Measurements from ENCODE around the gene CENPU.

The CENPU gene

DNA sequence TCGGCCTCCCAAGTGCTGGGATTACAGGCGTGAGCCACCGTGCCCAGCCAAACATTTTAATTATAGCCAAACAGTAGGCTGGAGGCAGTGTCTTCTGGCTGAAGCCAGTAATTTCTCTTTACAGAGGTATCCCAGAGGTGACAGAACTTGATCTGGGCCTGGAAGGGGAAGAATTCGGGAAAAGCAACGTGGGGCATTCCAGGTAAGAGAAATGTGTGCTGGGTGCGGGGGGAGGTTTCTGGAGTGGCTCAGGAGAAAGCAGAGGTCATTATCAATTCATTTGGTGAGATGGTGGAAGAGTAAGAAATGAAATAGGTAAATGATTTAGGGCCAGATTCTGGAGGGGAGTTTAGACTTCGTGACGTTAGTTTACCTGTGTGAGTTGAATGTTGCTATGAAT is 82.0 kb downstream of the CENPU start:
- TF ChIP-seq YY1 (IDR thresholded peaks at IDR 0.05; ENCODE audit: insufficient read depth, insufficient read length), result no peak
- no peak for TF ChIP-seq SUZ12 (IDR thresholded peaks at IDR 0.05; ENCODE audit: extremely low read depth, insufficient read depth, insufficient read length)
- no peak for TF ChIP-seq ZNF274 (IDR thresholded peaks at IDR 0.05; ENCODE audit: low read depth, low read length)
- H3K27me3 ChIP-seq (ENCODE audit: insufficient read depth, insufficient read length), result no peaks in the 10 kb centered on the region
- peaks cover 1% of the 10 kb centered on the region for H3K36me3 ChIP-seq (ENCODE audit: insufficient read depth, insufficient read length, low read length)
- no peak overlapping the region for H3K4me3 ChIP-seq (ENCODE audit: insufficient read length, low read depth)
- H3K4me1 ChIP-seq (ENCODE audit: insufficient read depth, insufficient read length), result no peaks in the 10 kb centered on the region
- H3K9me3 ChIP-seq (ENCODE audit: insufficient read depth, low read length), result no peaks in the 10 kb centered on the region
- no peak for DNase-seq (ENCODE audit: low read depth, low spot score)
- H3K9ac ChIP-seq (ENCODE audit: insufficient read length, low read depth), result no peak overlapping the region

DNA sequence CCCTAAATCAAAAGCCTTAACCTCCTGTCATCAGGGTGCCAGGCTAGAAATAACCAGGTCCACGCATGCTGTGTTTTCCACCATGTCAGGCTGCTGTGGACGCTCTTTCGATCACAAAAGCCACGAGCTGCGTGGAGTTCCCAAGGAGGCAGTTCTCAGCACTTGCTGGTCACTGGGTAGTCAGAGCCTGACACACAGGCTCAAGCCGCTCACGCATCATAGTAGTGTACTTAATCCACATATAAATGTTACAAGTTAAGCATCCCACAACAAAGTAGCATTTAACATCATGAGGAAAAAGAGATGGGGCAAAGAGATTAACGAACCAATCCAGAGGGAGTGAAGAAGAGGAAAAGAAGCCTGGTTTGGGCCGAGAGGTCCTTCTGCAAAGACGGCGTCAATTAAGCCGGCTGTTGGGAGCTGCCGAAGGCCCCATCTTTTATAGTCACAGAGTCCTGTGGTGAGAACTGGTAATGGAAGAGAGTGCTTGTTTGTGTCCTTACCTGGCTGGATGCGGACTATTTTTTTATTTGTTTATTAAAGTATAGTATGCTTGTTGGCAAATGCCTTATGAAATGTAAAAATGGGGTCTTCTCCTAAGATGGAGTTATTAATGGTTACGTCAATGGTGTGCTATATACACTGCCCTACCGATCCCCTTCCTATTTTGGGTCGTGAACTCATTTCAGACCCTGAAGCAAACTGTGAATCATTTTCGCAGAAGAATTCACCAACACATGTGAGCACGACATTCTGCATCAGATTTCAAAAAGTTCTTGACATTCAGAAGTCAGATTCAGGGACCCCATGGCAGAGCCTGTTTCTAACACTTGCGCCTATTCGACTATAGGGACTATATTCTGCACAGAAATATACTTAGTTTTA is 83.7 kb downstream of the CENPU start:
- H3K9me3 ChIP-seq (ENCODE audit: insufficient read depth, low read length), result no peaks in the 10 kb centered on the region
- H3K27me3 ChIP-seq (ENCODE audit: insufficient read depth, insufficient read length), result no peaks in the 10 kb centered on the region
- H3K4me1 ChIP-seq (ENCODE audit: insufficient read depth, insufficient read length), result no peaks in the 10 kb centered on the region
- TF ChIP-seq YY1 (IDR thresholded peaks at IDR 0.05; ENCODE audit: insufficient read depth, insufficient read length), result no peak
- no peak for TF ChIP-seq SUZ12 (IDR thresholded peaks at IDR 0.05; ENCODE audit: extremely low read depth, insufficient read depth, insufficient read length)
- TF ChIP-seq ZNF274 (IDR thresholded peaks at IDR 0.05; ENCODE audit: low read depth, low read length), result no peak
- no peak for DNase-seq (ENCODE audit: low read depth, low spot score)
- H3K9ac ChIP-seq (ENCODE audit: insufficient read length, low read depth), result peak overlapping the region; percentile 92
- H3K36me3 ChIP-seq (ENCODE audit: insufficient read depth, insufficient read length, low read length), result peaks cover 15% of the 10 kb centered on the region
- peak overlapping the region; percentile 75 for H3K4me3 ChIP-seq (ENCODE audit: insufficient read length, low read depth)

DNA sequence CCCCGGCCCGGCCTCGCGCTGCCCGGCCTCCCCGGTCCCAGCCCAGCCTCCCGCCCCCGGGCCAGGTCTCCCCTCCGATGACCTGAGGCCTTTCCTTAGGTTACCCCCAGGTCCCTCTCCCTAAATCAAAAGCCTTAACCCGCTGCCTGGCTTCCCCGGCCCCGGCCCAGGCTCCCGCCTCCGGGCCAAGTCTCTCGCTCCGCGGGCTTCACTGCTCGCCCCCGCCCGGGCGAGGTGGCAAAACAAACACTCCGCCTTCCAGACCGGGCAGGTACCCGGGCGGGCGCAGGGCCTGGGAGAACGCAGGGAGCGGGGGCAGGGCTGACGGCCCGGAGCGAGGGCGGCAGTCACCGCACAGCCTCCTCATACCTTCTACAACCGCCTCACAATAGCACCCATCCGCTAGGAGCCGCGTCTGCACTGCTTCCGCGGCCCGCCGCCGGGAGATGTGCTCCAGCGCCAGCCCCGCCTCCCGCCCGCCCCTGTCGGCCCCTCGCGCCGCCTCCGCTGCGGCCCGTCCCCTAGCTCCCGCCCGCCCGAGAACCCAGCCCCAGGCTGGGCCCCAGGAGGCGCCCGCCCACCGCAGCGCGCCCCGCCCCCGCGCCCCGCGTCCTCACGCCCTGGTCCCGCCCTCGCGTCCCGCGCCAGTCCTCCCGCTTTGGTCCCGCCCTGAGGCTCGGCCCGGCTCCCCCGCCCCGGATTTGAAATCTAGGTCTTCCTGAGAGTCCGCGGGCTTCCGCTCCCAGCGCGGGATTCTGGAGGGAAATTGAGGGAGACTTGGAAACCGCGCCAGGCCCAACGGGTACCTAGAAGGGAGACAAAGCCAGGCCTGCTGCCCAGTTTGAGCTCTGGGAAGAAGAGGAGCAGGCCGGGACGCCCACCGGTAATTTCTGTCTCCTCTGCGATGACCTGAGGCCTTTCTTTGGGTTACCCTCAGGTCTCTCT is 84.6 kb downstream of the CENPU start, which contains the start of the genes CASP3 and PRIMPOL:
Gene CASP3, minus strand, starts transcription at position 422 of the 945 bp plus-strand sequence. CDS start 10,994 bp downstream, outside the sequence.
Gene PRIMPOL, plus strand, starts transcription at position 713 of the 945 bp plus-strand sequence. CDS start 7,403 bp downstream, outside the sequence.
- Histone ChIP-seq H3K9me3 (ENCODE audit: insufficient read depth, low read length) (no peaks in the 10 kb centered on the region), H3K9ac (ENCODE audit: insufficient read length, low read depth) (peak within 1 kb of the TSS; percentile 92), H3K4me1 (ENCODE audit: insufficient read depth, insufficient read length) (no peaks in the 10 kb centered on the region), H3K27me3 (ENCODE audit: insufficient read depth, insufficient read length) (no peaks in the 10 kb centered on the region), H3K36me3 (ENCODE audit: insufficient read depth, insufficient read length, low read length) (peaks cover 15% of the 10 kb centered on the region), H3K4me3 (ENCODE audit: insufficient read length, low read depth) (peak within 1 kb of the TSS; percentile 75)
- DNase-seq (ENCODE audit: low read depth, low spot score), result peak; percentile 81
- TF ChIP-seq SUZ12 (IDR thresholded peaks at IDR 0.05; ENCODE audit: extremely low read depth, insufficient read depth, insufficient read length) (no peak), ZNF274 (IDR thresholded peaks at IDR 0.05; ENCODE audit: low read depth, low read length) (no peak), YY1 (IDR thresholded peaks at IDR 0.05; ENCODE audit: insufficient read depth, insufficient read length) (no peak)

DNA sequence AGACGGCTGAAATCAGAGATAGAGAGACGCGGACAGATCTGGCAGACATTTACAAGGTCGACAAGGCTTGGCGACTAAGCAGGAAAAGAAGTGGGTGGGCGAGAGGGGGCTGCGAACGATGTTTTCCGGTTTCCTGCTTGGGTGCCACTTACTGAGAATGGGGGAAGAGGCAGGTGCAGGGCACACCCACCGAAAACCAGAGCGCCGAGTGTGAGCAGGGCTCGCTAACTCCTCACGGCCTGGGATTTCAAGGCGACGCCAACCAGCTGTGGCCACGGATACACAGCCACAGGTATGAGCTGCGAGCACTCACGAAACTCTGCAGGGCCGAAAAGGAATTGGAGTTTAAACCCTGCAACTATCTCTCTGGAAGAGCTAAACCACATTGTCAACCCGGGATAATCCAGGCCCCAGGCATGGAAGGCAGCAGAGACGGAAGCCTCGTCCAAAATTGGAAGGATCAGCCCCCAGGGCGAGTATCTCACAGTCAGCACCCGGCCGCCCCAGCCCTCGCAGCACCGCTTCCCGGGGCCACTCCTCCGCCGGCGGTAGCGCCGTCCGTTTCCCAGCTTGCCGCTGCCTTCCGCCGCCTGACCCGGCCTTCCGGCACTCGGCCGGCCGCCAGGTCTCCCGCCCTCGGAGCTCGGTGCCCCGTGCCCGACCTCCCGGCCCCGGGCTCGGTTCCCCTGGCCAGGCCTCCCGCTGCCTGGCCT is 85.4 kb downstream of the CENPU start:
- no peak for TF ChIP-seq YY1 (IDR thresholded peaks at IDR 0.05; ENCODE audit: insufficient read depth, insufficient read length)
- TF ChIP-seq SUZ12 (IDR thresholded peaks at IDR 0.05; ENCODE audit: extremely low read depth, insufficient read depth, insufficient read length), result no peak
- TF ChIP-seq ZNF274 (IDR thresholded peaks at IDR 0.05; ENCODE audit: low read depth, low read length), result no peak
- DNase-seq (ENCODE audit: low read depth, low spot score), result no peak
- H3K4me1 ChIP-seq (ENCODE audit: insufficient read depth, insufficient read length), result no peaks in the 10 kb centered on the region

DNA sequence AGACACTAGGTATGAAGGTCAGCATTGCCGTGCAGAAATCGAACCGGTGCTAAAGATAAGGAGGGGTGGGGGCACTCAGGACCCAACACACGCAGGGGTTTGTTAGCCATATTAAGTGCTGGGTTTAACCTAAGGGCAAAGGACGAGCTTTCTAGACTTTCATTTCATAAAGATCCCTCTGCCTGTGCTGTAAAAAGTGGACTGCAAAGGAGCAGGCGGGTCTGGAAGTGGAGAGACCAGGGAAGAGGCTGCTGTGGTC is 85.9 kb downstream of the CENPU start:
- Histone ChIP-seq H3K27me3 (ENCODE audit: insufficient read depth, insufficient read length) (no peaks in the 10 kb centered on the region), H3K4me3 (ENCODE audit: insufficient read length, low read depth) (peak overlapping the region; percentile 69), H3K9ac (ENCODE audit: insufficient read length, low read depth) (peak overlapping the region; percentile 87), H3K4me1 (ENCODE audit: insufficient read depth, insufficient read length) (no peaks in the 10 kb centered on the region), H3K36me3 (ENCODE audit: insufficient read depth, insufficient read length, low read length) (peaks cover 18% of the 10 kb centered on the region), H3K9me3 (ENCODE audit: insufficient read depth, low read length) (no peaks in the 10 kb centered on the region)
- DNase-seq (ENCODE audit: low read depth, low spot score), result no peak
- no peak for TF ChIP-seq YY1 (IDR thresholded peaks at IDR 0.05; ENCODE audit: insufficient read depth, insufficient read length)
- no peak for TF ChIP-seq SUZ12 (IDR thresholded peaks at IDR 0.05; ENCODE audit: extremely low read depth, insufficient read depth, insufficient read length)
- TF ChIP-seq ZNF274 (IDR thresholded peaks at IDR 0.05; ENCODE audit: low read depth, low read length), result no peak

More for the DNA sequence above, 85.4 kb downstream of the CENPU start:
- Histone ChIP-seq H3K27me3 (ENCODE audit: insufficient read depth, insufficient read length) (no peaks in the 10 kb centered on the region), H3K9me3 (ENCODE audit: insufficient read depth, low read length) (no peaks in the 10 kb centered on the region), H3K4me3 (ENCODE audit: insufficient read length, low read depth) (peak overlapping the region; percentile 69), H3K36me3 (ENCODE audit: insufficient read depth, insufficient read length, low read length) (peaks cover 18% of the 10 kb centered on the region), H3K9ac (ENCODE audit: insufficient read length, low read depth) (peak overlapping the region; percentile 87)

DNA sequence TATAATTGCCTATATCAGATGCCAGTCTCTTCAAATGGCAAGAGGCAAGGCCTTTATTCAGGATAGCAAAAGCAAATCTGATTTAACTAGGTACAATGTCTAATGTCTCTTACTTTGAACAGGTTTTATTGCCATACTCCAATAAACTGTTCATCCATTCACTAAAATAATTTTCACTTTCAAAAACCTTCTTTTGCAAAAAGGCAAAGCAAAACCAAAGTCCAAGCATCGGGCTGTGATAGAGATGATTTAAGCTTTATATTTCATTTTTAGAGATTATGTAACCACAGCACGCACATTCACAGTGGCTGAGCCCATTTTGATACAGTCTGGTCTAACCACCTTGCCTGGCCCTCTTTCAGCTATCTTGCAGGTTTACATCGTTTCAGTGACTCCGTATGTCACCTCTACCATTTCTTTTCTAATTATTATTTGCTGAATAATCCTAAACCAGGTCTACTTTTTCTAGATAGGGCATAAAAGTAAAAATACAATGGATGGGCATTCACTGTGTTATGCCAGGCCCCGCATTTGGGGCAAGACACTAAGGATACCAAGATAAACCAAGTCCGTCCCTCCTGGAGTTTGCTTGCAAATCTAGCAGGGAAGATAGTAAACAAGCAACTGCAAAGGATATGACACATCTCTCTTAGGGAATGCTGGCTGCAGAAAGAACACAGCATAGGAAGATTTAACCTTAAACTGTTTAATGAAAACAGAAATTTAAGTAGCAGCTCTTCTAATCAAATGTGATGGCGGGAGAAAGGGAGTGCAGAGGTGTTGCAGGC is 86.4 kb downstream of the CENPU start:
- peaks cover 21% of the 10 kb centered on the region for H3K36me3 ChIP-seq (ENCODE audit: insufficient read depth, insufficient read length, low read length)
- DNase-seq (ENCODE audit: low read depth, low spot score), result no peak
- no peaks in the 10 kb centered on the region for H3K4me1 ChIP-seq (ENCODE audit: insufficient read depth, insufficient read length)
- H3K27me3 ChIP-seq (ENCODE audit: insufficient read depth, insufficient read length), result no peaks in the 10 kb centered on the region
- H3K9ac ChIP-seq (ENCODE audit: insufficient read length, low read depth), result peak overlapping the region; percentile 87
- no peak for TF ChIP-seq ZNF274 (IDR thresholded peaks at IDR 0.05; ENCODE audit: low read depth, low read length)
- no peak for TF ChIP-seq YY1 (IDR thresholded peaks at IDR 0.05; ENCODE audit: insufficient read depth, insufficient read length)
- H3K4me3 ChIP-seq (ENCODE audit: insufficient read length, low read depth), result peak overlapping the region; percentile 69
- no peaks in the 10 kb centered on the region for H3K9me3 ChIP-seq (ENCODE audit: insufficient read depth, low read length)
